Thyroid gland (tissue), 4 donors: ENCODE data around the gene TAS2R38. TPM values are rescaled to one million over a fixed set of nuclear protein-coding genes. Genes with fewer than 3 reads are reported as not detected.
A peak's percentile ranks its signal among the peaks of the same experiment; 100 is the strongest.

Experiments used
- DNase-seq, 2 donors: peaks; one replicate each; pipeline ENCODE4 v3.0.0-alpha.2; 2019
- H3K27ac ChIP-seq, 3 donors: fragments of 200-600 bp; sonication (generic); 1 replicate in 2 of 3; 2 replicates in 1 of 3; pipeline ENCODE4 v1.5.1; 2016 to 2019; ENCODE audit warnings: mild to moderate bottlenecking in 1 of 3, moderate library complexity in 1 of 3
- H3K27me3 ChIP-seq: fragments of 200-600 bp; sonication (generic); one replicate; pipeline ENCODE4 v1.5.1; 2019
- H3K36me3 ChIP-seq, 2 donors: fragments of 200-600 bp; sonication (generic); one replicate each; pipeline ENCODE4 v1.5.1; 2016 to 2019
- H3K4me1 ChIP-seq, 2 donors: fragments of 200-600 bp; sonication (generic); one replicate each; pipeline ENCODE4 v1.5.1; 2017 to 2019
- H3K4me3 ChIP-seq, 3 donors: fragments of 200-600 bp; sonication (generic); replicated peaks in 1 of 3; 1 replicate in 2 of 3; 2 replicates in 1 of 3; pipeline ENCODE4 v1.5.1; 2016; ENCODE audit warnings: mild to moderate bottlenecking in 1 of 3
- H3K9me3 ChIP-seq: fragments of 200-600 bp; sonication (generic); one replicate; pipeline ENCODE4 v1.5.1; 2017
- CTCF ChIP-seq, 6 experiments: fragments of 200-600 bp in 3 of 6; fragments of 450-650 bp in 3 of 6; sonication (generic) in 3 of 6; IDR thresholded peaks; one replicate each; pipeline ENCODE4 v1.5.1; 2016 to 2019; ENCODE audit warnings: antibody characterized with exemption in 6 of 6, mild to moderate bottlenecking in 2 of 6, inconsistent platforms in 1 of 6, moderate library complexity in 1 of 6
- POLR2A ChIP-seq, 2 donors: fragments of 450-650 bp; IDR thresholded peaks; one replicate each; pipeline ENCODE4 v1.6.1; 2017; ENCODE audit warnings: antibody characterized with exemption in 2 of 2, mild to moderate bottlenecking in 2 of 2, moderate library complexity in 1 of 2
- WGBS, 2 donors: methylation state at CpG; one replicate each; pipeline ENCODE4 v1.1.5; 2017; 5-methylcytosine and 5-hydroxymethylcytosine counted together
- intact Hi-C: fragments of 100-400 bp; cut with DNase I; formaldehyde crosslinking; loops from one replicate; pipeline ENCODE4 v1.15.1; 2023
- total RNA-seq, 4 donors: library from RNA; depleted of rRNA; stranded (reverse); fragments of >200 nt; gene quantifications; one replicate each; pipeline ENCODE4 v1.2.3, GENCODE V29; 2016

Gene TAS2R38
- total RNA-seq, 4 donors from 2014 or later: not detected

DNA sequence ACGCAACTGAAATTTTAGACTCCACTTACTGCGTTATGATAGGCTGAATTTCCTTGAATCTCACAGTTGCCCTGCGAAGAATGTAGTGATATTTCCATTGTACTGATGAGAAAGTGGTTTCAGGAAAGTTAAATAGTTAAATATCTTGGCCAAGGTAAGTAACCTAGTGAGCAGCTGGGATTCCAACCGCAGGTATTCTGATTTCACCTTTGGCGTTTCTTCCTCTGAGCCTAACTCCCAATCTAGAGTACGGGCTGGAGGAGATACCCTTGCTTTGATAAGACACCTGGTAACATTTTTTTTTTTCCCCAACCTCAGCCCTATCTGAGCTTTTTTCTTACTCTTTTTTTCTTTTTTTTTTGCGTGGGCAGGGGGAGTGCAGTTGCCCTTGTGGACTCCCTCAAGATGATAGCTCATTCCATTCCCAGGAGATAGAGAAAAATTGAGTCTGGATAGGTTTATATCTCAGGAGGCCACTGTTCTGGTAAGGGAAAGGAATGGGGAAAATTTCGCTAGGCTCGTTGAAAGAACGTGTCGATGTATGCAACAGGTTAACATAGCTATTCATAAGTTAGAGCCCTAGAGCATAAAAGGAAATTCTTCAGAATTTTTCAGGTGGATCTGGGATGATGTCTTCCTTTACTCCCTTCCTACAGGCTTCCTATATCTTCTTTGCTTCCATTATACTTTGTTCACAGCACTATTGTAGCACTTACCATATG, 3.1 kb upstream of the TAS2R38 start:
- Histone ChIP-seq H3K9me3 (no peaks in the 10 kb centered on the region), H3K36me3 (no peaks in the 10 kb centered on the region), H3K4me3 (no peak overlapping the region), H3K27me3 (no peaks in the 10 kb centered on the region), H3K4me1 (peaks cover 0 to 4% of the 10 kb centered on the region in 2 donors), H3K27ac (no peak overlapping the region)
- no peak for DNase-seq
- intact Hi-C loops: loop anchor here (5.0 kb wide), 1 partner anchor 211 kb away; no protein-coding TSS in a partner anchor
- WGBS, 2 donors: 49 to 50% methylated on average over 11 of the region's 11 CpGs
- TF ChIP-seq CTCF (IDR thresholded peaks at IDR 0.05) (no peak), POLR2A (IDR thresholded peaks at IDR 0.05) (no peak)

- WGBS, 2 donors: 18 to 24% methylated on average over 21 of the region's 21 CpGs
- no peaks in the 10 kb centered on the region for H3K27me3 ChIP-seq
- no peak overlapping the region for H3K27ac ChIP-seq
- no peaks in the 10 kb centered on the region for H3K9me3 ChIP-seq
- no peak overlapping the region for H3K4me3 ChIP-seq
- H3K4me1 ChIP-seq: peaks cover 0 to 4% of the 10 kb centered on the region in 2 donors
- DNase-seq: peak; percentile 69 to 80
- peak; percentile 37 to 90 (median 70) for TF ChIP-seq CTCF (IDR thresholded peaks at IDR 0.05)
- no peak for TF ChIP-seq POLR2A (IDR thresholded peaks at IDR 0.05)
- H3K36me3 ChIP-seq: no peaks in the 10 kb centered on the region
- intact Hi-C loops: loop anchor here (5.0 kb wide), 1 partner anchor 211 kb away; no protein-coding TSS in a partner anchor
Observed at GRCh38 chr7:141975806-141976523, 2.4 kb upstream of the TAS2R38 start.

DNA sequence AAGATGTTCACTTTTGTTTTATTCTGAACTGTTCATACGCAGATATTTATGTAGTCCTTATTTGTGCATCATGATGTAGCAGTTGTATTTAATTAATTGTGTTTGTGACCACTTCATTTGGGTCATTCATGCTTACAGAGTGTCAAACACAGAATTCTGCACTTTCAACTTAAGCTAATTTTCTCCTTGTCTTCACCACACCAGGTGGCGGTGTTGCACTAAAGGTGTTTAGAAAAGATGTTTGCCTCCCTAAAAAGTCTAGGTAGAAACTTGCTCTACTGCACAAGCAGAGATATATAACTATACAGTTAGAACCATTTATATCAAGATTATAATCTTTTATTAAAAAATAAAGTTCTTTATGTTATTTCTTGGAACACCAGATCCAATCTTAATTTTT, 1.3 kb upstream of the TAS2R38 start:
- peaks cover 0 to 4% of the 10 kb centered on the region in 2 donors for H3K4me1 ChIP-seq
- H3K27ac ChIP-seq: no peak overlapping the region
- no peaks in the 10 kb centered on the region for H3K27me3 ChIP-seq
- peak in 1 of 2 donors; percentile 2 for DNase-seq
- WGBS, 2 donors: 77% methylated on average over 2 of the region's 2 CpGs
- H3K36me3 ChIP-seq: no peaks in the 10 kb centered on the region
- no peaks in the 10 kb centered on the region for H3K9me3 ChIP-seq
- no peak overlapping the region for H3K4me3 ChIP-seq
- TF ChIP-seq CTCF (IDR thresholded peaks at IDR 0.05) (peak in 1 of 6 experiments; percentile 15), POLR2A (IDR thresholded peaks at IDR 0.05) (no peak)
- intact Hi-C loops: loop anchor here (5.0 kb wide), 1 partner anchor 212 kb away; no protein-coding TSS in a partner anchor

DNA sequence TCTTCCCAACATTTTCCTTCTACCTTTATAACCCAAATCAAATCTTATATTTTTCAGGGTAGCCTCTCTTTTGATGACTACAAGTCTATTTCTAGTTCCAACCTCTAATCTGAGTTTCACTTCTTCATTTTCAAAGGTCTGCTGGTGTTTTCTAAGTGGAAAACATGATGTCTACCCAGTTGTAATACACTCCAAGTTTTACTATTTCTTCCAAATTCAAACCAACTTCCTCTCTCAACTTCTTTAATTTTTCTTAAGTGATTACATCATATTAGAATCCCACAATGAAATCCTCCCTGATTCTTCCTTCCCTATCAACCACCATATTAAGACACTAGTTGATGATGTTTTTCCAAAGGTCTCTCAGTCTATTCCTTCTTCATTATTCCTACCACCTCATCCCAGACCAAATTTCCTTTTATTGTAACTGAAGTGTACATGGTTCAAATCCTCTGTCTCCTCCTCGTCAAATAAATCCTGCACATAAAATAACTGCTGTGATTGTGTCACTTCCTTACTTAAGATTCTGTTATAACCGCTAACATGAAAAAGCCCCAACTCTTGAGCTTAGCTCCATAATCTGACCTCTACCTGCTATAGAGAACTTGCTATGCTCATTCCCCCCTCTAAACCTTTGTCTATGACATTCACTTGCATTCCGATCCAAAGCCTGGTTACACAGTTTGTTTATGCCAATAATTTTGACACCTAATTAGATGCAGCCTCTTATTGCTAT, 12.7 kb downstream of the TAS2R38 start:
- Histone ChIP-seq H3K36me3 (no peaks in the 10 kb centered on the region), H3K27me3 (no peaks in the 10 kb centered on the region), H3K4me1 (no peaks in the 10 kb centered on the region), H3K4me3 (no peak overlapping the region), H3K27ac (no peak overlapping the region), H3K9me3 (no peaks in the 10 kb centered on the region)
- TF ChIP-seq CTCF (IDR thresholded peaks at IDR 0.05) (no peak), POLR2A (IDR thresholded peaks at IDR 0.05) (no peak)
- intact Hi-C loops: no loop called here
- WGBS, 2 donors: 82 to 92% methylated on average over 3 of the region's 3 CpGs
- DNase-seq: no peak
